Measurements from ENCODE around the gene SLC24A4. TPM values are rescaled to one million over a fixed set of nuclear protein-coding genes. Genes with fewer than 3 reads are reported as not detected.

Gene SLC24A4
- total RNA-seq, 2 donors from 2014 or later = 0.11 to 0.17 TPM

DNA sequence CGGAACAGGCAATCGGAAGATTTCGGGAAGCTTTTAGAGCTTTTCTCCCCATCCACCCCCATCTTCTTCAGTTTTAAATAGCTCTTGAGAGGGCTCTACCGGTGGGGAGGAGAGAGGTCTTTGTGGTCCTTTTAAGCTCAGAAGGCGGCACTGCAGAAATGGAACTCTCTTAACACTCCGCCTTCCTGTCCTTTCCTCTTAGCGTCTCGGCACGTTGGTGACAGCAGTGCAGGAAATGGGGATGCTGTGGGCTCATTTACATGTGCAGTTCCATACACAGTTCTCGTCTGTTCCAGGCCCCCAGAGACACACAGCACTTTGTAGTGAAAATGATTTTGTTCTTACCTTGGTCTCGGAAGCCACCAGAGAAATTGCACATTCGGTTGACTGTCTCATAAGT is 140.2 kb downstream of the SLC24A4 start:
- no peaks in the 10 kb centered on the region for H3K27me3 ChIP-seq
- no peak overlapping the region for H3K9ac ChIP-seq (ENCODE audit: low read depth in 2 of 2, low read length in 2 of 2)
- H3K9me3 ChIP-seq = no peaks in the 10 kb centered on the region
- H3K27ac ChIP-seq = no peak overlapping the region
- TF ChIP-seq, protein P1, sequence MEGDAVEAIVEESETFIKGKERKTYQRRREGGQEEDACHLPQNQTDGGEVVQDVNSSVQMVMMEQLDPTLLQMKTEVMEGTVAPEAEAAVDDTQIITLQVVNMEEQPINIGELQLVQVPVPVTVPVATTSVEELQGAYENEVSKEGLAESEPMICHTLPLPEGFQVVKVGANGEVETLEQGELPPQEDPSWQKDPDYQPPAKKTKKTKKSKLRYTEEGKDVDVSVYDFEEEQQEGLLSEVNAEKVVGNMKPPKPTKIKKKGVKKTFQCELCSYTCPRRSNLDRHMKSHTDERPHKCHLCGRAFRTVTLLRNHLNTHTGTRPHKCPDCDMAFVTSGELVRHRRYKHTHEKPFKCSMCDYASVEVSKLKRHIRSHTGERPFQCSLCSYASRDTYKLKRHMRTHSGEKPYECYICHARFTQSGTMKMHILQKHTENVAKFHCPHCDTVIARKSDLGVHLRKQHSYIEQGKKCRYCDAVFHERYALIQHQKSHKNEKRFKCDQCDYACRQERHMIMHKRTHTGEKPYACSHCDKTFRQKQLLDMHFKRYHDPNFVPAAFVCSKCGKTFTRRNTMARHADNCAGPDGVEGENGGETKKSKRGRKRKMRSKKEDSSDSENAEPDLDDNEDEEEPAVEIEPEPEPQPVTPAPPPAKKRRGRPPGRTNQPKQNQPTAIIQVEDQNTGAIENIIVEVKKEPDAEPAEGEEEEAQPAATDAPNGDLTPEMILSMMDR (IDR thresholded peaks at IDR 0.05) = no peak
- no peak overlapping the region for H3K4me3 ChIP-seq
- no peaks in the 10 kb centered on the region for H3K4me1 ChIP-seq
- no peaks in the 10 kb centered on the region for H3K36me3 ChIP-seq
- DNase-seq = no peak
- intact Hi-C loops (cut with DNase I) = no loop called here

- H3K9me3 ChIP-seq = no peaks in the 10 kb centered on the region
- DNase-seq = no peak
- H3K27ac ChIP-seq = no peak overlapping the region
- H3K27me3 ChIP-seq = no peaks in the 10 kb centered on the region
- no peaks in the 10 kb centered on the region for H3K36me3 ChIP-seq
- TF ChIP-seq, protein P1 (IDR thresholded peaks at IDR 0.05) = no peak
- intact Hi-C loops (cut with DNase I) = no loop called here
- H3K4me1 ChIP-seq = no peaks in the 10 kb centered on the region
- H3K4me3 ChIP-seq = no peak overlapping the region
- H3K9ac ChIP-seq (ENCODE audit: low read depth in 2 of 2, low read length in 2 of 2) = no peak overlapping the region
Measured at GRCh38 chr14:92464156-92464555, 141.2 kb downstream of the SLC24A4 start.

- TF ChIP-seq, protein P1 (IDR thresholded peaks at IDR 0.05) = no peak
- Histone ChIP-seq H3K9ac (ENCODE audit: low read depth in 2 of 2, low read length in 2 of 2) (no peak overlapping the region), H3K36me3 (no peaks in the 10 kb centered on the region), H3K27me3 (no peaks in the 10 kb centered on the region), H3K9me3 (no peaks in the 10 kb centered on the region), H3K4me3 (no peak overlapping the region), H3K27ac (no peak overlapping the region), H3K4me1 (no peaks in the 10 kb centered on the region)
- intact Hi-C loops (cut with DNase I) = no loop called here
- no peak for DNase-seq
Measured at GRCh38 chr14:92464716-92465115, 141.8 kb downstream of the SLC24A4 start.

- no peak overlapping the region for H3K27ac ChIP-seq
- TF ChIP-seq, protein P1 (IDR thresholded peaks at IDR 0.05) = no peak
- H3K4me1 ChIP-seq = no peaks in the 10 kb centered on the region
- intact Hi-C loops (cut with DNase I) = no loop called here
- H3K9me3 ChIP-seq = no peaks in the 10 kb centered on the region
- no peak overlapping the region for H3K4me3 ChIP-seq
- H3K27me3 ChIP-seq = no peaks in the 10 kb centered on the region
- no peaks in the 10 kb centered on the region for H3K36me3 ChIP-seq
- no peak for DNase-seq
- H3K9ac ChIP-seq (ENCODE audit: low read depth in 2 of 2, low read length in 2 of 2) = no peak overlapping the region
Measured at GRCh38 chr14:92465353-92466055, 142.5 kb downstream of the SLC24A4 start.

- H3K9ac ChIP-seq (ENCODE audit: low read depth in 2 of 2, low read length in 2 of 2) = no peak overlapping the region
- TF ChIP-seq, protein P1 (IDR thresholded peaks at IDR 0.05) = no peak
- no peak overlapping the region for H3K27ac ChIP-seq
- no peaks in the 10 kb centered on the region for H3K27me3 ChIP-seq
- H3K36me3 ChIP-seq = no peaks in the 10 kb centered on the region
- DNase-seq = no peak
- intact Hi-C loops (cut with DNase I) = no loop called here
- no peaks in the 10 kb centered on the region for H3K9me3 ChIP-seq
- no peak overlapping the region for H3K4me3 ChIP-seq
- H3K4me1 ChIP-seq = no peaks in the 10 kb centered on the region
Measured at GRCh38 chr14:92466059-92466458, 143.1 kb downstream of the SLC24A4 start.

All from colonic mucosa (tissue), 4 donors.